ENCODE measurements around the gene TSPAN4.

DNA sequence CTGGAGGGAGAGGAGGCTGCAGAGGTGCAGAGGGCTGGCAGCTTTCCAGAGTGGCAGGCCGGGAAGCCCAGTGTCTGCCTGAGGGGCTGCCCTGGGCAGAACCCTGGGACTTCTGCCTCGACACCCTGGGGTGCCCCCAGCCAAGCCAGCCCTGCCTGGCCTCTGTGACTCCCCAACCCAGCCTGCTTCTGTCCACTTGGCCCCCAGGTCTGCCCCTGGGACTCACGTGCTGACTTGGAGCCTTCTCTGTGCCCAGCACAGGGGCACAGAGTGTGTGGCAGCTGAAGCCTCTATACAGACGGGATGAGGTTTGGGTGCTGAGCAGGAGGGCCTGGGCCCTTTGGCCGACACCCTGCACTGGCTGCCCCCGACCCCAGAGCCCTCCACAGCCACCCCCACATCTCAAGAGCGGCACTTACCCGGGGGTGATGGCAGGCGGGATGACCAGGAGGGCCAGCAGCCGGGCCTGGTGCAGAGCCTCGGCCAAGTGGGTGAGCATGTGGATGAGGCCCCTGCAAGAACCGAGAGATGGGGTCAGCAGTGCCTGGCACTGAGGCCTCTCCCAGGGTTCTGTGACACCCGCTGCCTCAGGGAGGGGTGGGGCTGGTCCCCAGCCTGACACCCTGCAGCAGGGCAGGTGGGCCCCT, 50.5 kb downstream of the TSPAN4 start:
- TF ChIP-seq, protein P1, sequence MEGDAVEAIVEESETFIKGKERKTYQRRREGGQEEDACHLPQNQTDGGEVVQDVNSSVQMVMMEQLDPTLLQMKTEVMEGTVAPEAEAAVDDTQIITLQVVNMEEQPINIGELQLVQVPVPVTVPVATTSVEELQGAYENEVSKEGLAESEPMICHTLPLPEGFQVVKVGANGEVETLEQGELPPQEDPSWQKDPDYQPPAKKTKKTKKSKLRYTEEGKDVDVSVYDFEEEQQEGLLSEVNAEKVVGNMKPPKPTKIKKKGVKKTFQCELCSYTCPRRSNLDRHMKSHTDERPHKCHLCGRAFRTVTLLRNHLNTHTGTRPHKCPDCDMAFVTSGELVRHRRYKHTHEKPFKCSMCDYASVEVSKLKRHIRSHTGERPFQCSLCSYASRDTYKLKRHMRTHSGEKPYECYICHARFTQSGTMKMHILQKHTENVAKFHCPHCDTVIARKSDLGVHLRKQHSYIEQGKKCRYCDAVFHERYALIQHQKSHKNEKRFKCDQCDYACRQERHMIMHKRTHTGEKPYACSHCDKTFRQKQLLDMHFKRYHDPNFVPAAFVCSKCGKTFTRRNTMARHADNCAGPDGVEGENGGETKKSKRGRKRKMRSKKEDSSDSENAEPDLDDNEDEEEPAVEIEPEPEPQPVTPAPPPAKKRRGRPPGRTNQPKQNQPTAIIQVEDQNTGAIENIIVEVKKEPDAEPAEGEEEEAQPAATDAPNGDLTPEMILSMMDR (IDR thresholded peaks at IDR 0.05), result no peak
- no peak for TF ChIP-seq POLR2AphosphoS5 (IDR thresholded peaks at IDR 0.05)
